ENCODE measurements around the gene SH3D19.
"Not testable (repeated sequence)": the region's sequence is repeated elsewhere in the genome, so short reads cannot be mapped to it uniquely, and the experiment has no call there.

Gene SH3D19

DNA sequence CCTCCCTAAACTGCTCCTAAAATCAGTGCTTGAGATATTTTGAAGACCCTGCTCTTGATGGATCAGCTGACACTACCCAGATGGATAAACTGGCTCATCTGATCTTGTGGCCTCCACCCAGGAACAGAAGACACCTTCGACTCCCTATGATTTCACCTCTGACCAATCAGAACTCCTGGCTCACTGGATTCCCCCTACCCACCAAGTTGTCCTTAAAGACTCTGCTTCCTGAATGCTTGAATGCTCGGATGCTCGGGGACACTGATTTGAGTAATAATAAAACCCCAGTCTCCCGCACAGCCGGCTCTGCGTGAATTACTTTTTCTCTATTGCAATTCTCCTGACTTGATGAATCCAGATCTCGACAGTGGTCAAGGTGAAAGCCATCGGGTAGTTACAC lies 237.9 kb downstream of the SH3D19 start:
- Histone ChIP-seq H3F3A (ENCODE audit: insufficient read depth) (no peaks in the 10 kb centered on the region), H3K79me2 (ENCODE audit: insufficient read depth, low read length) (no peaks in the 10 kb centered on the region), H3K4me2 (ENCODE audit: low read depth, low read length, poor library complexity, severe bottlenecking) (no peak overlapping the region), H3K9me3 (ENCODE audit: insufficient read depth, low read length) (no peaks in the 10 kb centered on the region), H3K9ac (ENCODE audit: low read length) (no peak overlapping the region), H3K4me3 (ENCODE audit: insufficient read depth, low read length, poor library complexity, severe bottlenecking) (no peak overlapping the region), H3K27ac (ENCODE audit: low read depth, low read length) (no peak overlapping the region), H3K27me3 (ENCODE audit: low read length) (no peaks in the 10 kb centered on the region), H3K9me2 (replicated peaks; ENCODE audit: insufficient read depth, low read length) (no peaks in the 10 kb centered on the region), H2AFZ (ENCODE audit: low read depth, low read length, severe bottlenecking) (no peak overlapping the region), H3K36me3 (ENCODE audit: low read length) (no peaks in the 10 kb centered on the region), H4K20me1 (ENCODE audit: low read depth, low read length) (no peaks in the 10 kb centered on the region)
- TF ChIP-seq, protein P1, sequence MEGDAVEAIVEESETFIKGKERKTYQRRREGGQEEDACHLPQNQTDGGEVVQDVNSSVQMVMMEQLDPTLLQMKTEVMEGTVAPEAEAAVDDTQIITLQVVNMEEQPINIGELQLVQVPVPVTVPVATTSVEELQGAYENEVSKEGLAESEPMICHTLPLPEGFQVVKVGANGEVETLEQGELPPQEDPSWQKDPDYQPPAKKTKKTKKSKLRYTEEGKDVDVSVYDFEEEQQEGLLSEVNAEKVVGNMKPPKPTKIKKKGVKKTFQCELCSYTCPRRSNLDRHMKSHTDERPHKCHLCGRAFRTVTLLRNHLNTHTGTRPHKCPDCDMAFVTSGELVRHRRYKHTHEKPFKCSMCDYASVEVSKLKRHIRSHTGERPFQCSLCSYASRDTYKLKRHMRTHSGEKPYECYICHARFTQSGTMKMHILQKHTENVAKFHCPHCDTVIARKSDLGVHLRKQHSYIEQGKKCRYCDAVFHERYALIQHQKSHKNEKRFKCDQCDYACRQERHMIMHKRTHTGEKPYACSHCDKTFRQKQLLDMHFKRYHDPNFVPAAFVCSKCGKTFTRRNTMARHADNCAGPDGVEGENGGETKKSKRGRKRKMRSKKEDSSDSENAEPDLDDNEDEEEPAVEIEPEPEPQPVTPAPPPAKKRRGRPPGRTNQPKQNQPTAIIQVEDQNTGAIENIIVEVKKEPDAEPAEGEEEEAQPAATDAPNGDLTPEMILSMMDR (IDR thresholded peaks at IDR 0.05; ENCODE audit: insufficient read depth, low read length, poor library complexity, severe bottlenecking) = no peak
- TF ChIP-seq EZH2phosphoT487 (conservative IDR thresholded peaks at IDR 0.05; ENCODE audit: low read length) = no peak

DNA sequence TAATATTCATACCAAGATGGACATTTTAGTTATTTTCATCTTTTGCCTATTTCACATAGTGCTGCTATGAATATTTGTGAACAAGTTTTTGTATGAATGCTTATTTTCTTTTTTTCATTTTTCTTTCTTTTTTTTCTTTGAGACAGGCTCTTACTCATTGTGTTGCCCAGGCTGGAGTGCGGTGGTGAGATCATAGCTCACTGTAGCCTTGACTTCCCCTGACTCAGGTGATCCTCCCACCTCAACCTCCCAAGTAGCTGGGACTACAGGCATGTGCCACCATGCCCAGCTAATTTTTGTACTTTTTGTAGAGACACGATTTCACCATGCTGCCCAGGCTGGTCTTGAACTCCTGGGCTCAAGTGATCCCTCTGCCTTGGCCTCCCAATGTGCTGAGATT lies 247.4 kb downstream of the SH3D19 start:
- not testable (repeated sequence) for H3K9me2 ChIP-seq (replicated peaks; ENCODE audit: insufficient read depth, low read length); H3K79me2 ChIP-seq (ENCODE audit: insufficient read depth, low read length); H3K27ac ChIP-seq (ENCODE audit: low read depth, low read length); H3K4me2 ChIP-seq (ENCODE audit: low read depth, low read length, poor library complexity, severe bottlenecking); H3K4me3 ChIP-seq (ENCODE audit: insufficient read depth, low read length, poor library complexity, severe bottlenecking); H3K9me3 ChIP-seq (ENCODE audit: insufficient read depth, low read length); H3K27me3 ChIP-seq (ENCODE audit: low read length); H4K20me1 ChIP-seq (ENCODE audit: low read depth, low read length); H3F3A ChIP-seq (ENCODE audit: insufficient read depth); H3K9ac ChIP-seq (ENCODE audit: low read length); H2AFZ ChIP-seq (ENCODE audit: low read depth, low read length, severe bottlenecking); H3K36me3 ChIP-seq (ENCODE audit: low read length)

DNA sequence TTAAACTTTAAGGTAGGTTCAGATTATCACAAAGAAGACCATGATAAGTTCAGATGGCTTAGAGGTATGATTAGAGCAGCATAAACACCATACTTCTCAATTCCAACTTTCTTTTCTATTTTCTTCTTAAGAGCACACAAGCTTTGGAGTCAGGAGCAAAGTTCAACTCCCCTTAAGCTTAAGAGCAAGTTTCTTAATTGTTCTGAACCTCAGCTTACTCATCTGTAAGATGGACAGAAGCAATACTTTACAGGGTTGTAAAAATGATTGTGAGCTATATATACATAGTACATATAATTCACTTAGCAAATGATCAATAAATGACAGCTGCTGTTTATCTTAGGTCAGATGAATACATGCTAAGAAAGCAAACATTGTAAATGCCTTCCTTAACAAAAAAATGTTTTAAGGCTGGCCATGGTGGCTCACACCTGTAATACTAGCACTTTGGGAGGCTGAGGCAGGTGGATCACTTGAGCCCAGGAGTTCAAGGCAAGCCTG lies 250.9 kb downstream of the SH3D19 start:
- Histone ChIP-seq H3K4me2 (ENCODE audit: low read depth, low read length, poor library complexity, severe bottlenecking) (no peak overlapping the region), H3K36me3 (ENCODE audit: low read length) (no peaks in the 10 kb centered on the region), H3K27ac (ENCODE audit: low read depth, low read length) (no peak overlapping the region), H2AFZ (ENCODE audit: low read depth, low read length, severe bottlenecking) (no peak overlapping the region), H3K79me2 (ENCODE audit: insufficient read depth, low read length) (no peaks in the 10 kb centered on the region), H3K9ac (ENCODE audit: low read length) (no peak overlapping the region), H4K20me1 (ENCODE audit: low read depth, low read length) (no peaks in the 10 kb centered on the region), H3K9me2 (replicated peaks; ENCODE audit: insufficient read depth, low read length) (no peaks in the 10 kb centered on the region), H3K9me3 (ENCODE audit: insufficient read depth, low read length) (no peaks in the 10 kb centered on the region), H3K4me3 (ENCODE audit: insufficient read depth, low read length, poor library complexity, severe bottlenecking) (no peak overlapping the region), H3K27me3 (ENCODE audit: low read length) (no peaks in the 10 kb centered on the region), H3F3A (ENCODE audit: insufficient read depth) (no peaks in the 10 kb centered on the region)
- TF ChIP-seq EZH2phosphoT487 (conservative IDR thresholded peaks at IDR 0.05; ENCODE audit: low read length) = no peak
- TF ChIP-seq, protein P1 (IDR thresholded peaks at IDR 0.05; ENCODE audit: insufficient read depth, low read length, poor library complexity, severe bottlenecking) = no peak
